LNCAP (cell line): ENCODE measurements around the gene ADAMTSL3.

Experiments used
- TF ChIP-seq, protein P1 (sequence below): fragments of 450-650 bp; IDR thresholded peaks from 2 replicates; pipeline ENCODE4 v1.5.1; 2017; ENCODE audit warnings: mild to moderate bottlenecking

The ADAMTSL3 gene

DNA sequence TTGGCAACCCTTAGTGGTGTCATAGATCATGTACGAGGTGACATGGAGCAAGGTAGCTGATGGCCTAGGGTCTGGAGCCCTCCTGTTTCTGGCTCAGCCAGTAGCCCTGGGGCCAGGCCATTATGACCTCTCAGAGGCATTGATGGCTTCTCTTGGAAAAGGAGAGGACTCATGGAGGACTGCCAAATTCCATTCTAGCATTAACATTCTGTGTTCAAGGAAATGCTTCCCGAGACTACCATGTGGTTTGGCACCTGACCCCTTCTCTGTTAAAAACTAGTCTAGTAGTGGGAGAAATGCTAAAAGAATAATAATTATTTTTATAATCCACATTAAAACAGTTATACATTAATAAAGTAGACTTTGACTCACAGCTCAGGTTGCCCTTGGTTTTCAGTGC, 40.2 kb upstream of the ADAMTSL3 start:
- TF ChIP-seq, protein P1, sequence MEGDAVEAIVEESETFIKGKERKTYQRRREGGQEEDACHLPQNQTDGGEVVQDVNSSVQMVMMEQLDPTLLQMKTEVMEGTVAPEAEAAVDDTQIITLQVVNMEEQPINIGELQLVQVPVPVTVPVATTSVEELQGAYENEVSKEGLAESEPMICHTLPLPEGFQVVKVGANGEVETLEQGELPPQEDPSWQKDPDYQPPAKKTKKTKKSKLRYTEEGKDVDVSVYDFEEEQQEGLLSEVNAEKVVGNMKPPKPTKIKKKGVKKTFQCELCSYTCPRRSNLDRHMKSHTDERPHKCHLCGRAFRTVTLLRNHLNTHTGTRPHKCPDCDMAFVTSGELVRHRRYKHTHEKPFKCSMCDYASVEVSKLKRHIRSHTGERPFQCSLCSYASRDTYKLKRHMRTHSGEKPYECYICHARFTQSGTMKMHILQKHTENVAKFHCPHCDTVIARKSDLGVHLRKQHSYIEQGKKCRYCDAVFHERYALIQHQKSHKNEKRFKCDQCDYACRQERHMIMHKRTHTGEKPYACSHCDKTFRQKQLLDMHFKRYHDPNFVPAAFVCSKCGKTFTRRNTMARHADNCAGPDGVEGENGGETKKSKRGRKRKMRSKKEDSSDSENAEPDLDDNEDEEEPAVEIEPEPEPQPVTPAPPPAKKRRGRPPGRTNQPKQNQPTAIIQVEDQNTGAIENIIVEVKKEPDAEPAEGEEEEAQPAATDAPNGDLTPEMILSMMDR: no peak

DNA sequence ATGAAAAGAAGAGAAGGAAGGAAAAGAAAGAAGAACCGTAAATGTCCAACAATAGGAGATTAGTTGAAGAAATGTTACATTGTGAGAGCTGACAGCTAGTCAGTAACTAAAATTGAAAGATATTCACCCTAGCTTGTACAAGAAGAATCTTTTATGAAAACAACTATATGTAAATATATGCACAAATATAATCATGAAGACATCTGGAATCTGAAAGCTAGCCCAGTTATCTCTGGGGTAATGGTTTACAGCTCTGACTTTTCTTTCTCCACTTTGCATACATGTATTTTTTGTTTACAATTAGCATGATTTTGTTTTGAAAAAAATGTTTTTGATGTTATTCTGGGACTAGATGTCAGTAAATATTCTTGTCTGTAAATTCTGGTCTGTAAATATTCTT, 37.1 kb upstream of the ADAMTSL3 start:
- TF ChIP-seq, protein P1: no peak

DNA sequence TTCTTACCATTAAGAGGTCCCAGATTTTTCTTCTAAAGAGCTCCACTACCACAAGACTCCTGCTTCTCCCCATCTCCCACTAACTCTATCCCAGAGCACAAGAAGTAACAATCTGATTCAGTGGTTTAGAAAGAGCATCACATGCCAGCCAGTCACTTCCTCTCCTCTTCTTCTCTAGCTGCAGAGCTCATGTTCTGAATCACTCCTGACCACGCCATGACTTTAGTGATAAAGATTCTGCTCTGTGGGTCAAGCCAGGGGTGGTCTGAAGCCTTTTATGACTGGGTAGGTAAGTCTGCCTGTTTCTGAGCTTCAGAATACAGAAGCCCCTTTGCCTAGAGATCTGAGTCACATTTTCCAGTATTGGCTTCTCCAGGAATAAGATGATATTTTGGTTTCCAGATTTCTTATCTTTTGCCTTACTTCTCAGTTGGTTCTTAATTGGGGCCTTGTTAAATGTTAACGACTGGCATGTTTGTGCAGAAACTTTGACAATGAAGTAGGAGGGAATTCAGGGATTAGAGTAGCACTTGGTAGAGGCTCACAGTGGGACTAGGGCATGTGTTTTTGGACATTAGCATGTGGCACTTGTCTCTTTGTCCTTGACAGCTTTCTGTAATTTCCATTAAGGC, 27.6 kb upstream of the ADAMTSL3 start:
- TF ChIP-seq, protein P1: no peak

DNA sequence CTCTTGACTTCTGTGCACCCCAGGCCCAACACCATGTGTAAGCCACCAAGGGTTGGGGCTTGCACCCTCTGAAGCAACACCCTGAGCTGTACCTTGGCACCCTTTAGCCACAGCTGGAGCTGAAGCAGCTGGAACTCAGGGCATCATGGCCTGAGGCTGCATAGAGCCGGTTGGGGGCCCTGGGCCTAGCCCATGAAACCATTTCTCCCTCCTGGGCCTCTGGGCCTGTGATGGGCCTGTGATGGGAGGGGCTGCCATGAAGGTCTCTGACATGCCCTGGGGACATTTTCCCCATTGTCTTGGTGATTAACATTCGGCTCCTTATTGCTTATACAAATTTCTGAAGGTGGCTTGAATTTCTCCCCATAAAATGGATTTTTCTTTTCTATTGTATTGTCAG, 22.4 kb upstream of the ADAMTSL3 start:
- TF ChIP-seq, protein P1: no peak

DNA sequence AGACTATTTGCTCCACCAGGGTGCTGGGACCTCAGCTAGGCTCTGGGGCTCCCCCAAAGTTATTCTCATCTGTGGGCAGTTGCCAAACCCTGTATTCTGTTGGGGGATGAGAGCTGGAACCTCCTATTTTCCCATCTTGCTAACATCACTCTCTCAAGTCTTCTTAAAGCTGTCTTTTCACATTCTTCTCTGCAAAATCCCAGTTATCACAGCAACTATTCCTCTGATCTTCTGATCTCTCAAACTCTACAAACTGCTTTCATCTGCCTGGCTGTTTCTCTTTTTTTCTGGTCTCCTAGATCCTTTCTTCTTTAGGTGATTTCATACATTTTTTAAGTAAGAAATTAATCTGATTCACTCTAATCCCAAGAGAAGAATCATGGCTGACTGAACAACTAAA, 10.7 kb upstream of the ADAMTSL3 start:
- TF ChIP-seq, protein P1: no peak

DNA sequence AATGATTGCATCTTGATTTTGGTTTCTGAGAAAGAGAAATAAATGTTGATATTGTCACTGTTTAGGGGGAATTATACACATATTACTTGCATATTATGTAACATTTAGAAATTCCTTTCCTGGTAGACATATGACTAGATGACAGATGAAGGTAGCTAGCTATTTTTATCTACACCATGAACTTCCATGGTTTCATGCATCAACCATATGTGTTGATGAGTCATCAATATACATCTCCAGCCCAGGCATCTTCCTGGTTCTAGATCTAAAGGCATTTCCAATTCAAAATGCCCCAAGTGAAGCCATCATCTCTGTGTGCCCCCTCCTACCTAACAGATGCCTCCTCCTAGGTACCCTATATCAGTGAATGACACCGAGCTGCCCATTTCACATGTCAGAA, 9.5 kb upstream of the ADAMTSL3 start:
- TF ChIP-seq, protein P1: no peak

DNA sequence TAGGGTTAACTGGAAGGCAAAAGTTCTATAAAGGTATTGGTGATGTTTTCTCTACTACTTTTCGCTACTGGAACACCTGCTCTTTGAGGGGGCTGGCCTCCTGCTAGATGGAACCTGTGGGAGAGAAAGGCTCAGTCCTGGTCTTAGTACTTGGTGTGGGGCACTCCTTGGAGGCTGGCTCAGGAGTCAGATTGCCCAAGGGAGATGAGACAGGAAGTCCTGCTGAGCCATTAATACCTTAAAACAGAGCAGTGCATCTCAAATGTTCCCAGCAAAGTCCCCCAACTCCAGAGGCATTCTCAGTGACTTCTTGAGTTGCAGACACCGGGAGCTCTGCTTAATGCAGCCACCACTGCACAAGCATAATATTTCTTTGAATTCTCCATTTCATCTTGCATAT, 3.1 kb upstream of the ADAMTSL3 start:
- TF ChIP-seq, protein P1: no peak

DNA sequence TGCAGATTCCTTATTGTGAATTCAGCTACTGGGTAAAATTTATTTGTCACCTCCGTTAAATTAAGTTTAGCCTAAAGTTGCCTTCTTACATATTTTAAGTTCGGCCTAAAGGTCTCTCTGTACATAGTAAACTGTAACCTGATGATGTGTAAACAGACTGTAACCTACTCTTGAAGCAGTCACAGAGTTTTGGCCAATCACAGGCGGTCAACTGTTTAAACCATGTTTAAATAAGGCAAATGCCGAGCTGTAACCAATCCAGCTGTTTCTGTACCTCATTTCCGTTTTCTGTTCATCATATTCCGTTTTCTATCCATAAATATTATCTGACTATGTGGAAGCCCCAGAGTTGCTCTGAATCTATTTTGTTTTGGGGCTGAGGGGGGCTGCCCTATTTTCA, 2.4 kb upstream of the ADAMTSL3 start:
- TF ChIP-seq, protein P1: no peak
